WERI-Rb-1 (cell line): ENCODE results near the gene TMEM128.

Experiments
- DNase-seq: peaks from one replicate; pipeline ENCODE4 v3.0.0-alpha.2; 2020
- H3K27ac ChIP-seq: fragments of 250-450 bp; sonication (Bioruptor Pico); 2 replicates; pipeline ENCODE4 v1.5.1; 2020; ENCODE audit warnings: mild to moderate bottlenecking, moderate library complexity
- H3K27me3 ChIP-seq: fragments of 250-450 bp; sonication (Bioruptor Pico); 2 replicates; pipeline ENCODE4 v1.5.1; 2021; ENCODE audit warnings: mild to moderate bottlenecking, low read depth, moderate library complexity; ENCODE audit not compliant: insufficient read depth, severe bottlenecking
- H3K36me3 ChIP-seq: fragments of 250-450 bp; sonication (Bioruptor Pico); 2 replicates; pipeline ENCODE4 v1.5.1; 2020; ENCODE audit warnings: mild to moderate bottlenecking, moderate library complexity
- H3K4me3 ChIP-seq: 2 replicates; pipeline ENCODE4 v1.5.1; 2011; ENCODE audit warnings: low read depth, mild to moderate bottlenecking, control low read depth, low read length
- H3K9me3 ChIP-seq: fragments of 250-450 bp; sonication (Bioruptor Pico); 2 replicates; pipeline ENCODE4 v1.5.1; 2021; ENCODE audit warnings: mild to moderate bottlenecking, moderate library complexity; ENCODE audit not compliant: severe bottlenecking
- CTCF ChIP-seq: IDR thresholded peaks from 2 replicates; pipeline ENCODE4 v1.5.1; 2011; ENCODE audit warnings: low read depth, mild to moderate bottlenecking, control low read depth, inconsistent platforms, low read length

Gene TMEM128

GRCh38 chr4:4289055-4289454 lies 41.0 kb upstream of the TMEM128 start:
- peaks cover 5% of the 10 kb centered on the region for H3K9me3 ChIP-seq
- peaks cover 25% of the 10 kb centered on the region for H3K36me3 ChIP-seq
- no peak overlapping the region for H3K27ac ChIP-seq
- no peaks in the 10 kb centered on the region for H3K27me3 ChIP-seq
- DNase-seq: no peak
- TF ChIP-seq CTCF: no peak
- H3K4me3 ChIP-seq: peak overlapping the region; percentile 93

GRCh38 chr4:4288098-4288497 lies 40.1 kb upstream of the TMEM128 start:
- no peaks in the 10 kb centered on the region for H3K27me3 ChIP-seq
- no peak for DNase-seq
- H3K27ac ChIP-seq: no peak overlapping the region
- TF ChIP-seq CTCF: no peak
- H3K4me3 ChIP-seq: no peak overlapping the region
- H3K36me3 ChIP-seq: peaks cover 31% of the 10 kb centered on the region
- peaks cover 5% of the 10 kb centered on the region for H3K9me3 ChIP-seq

GRCh38 chr4:4284827-4285618 lies 37.0 kb upstream of the TMEM128 start:
- no peak for DNase-seq
- H3K36me3 ChIP-seq: peaks cover 62% of the 10 kb centered on the region

DNA sequence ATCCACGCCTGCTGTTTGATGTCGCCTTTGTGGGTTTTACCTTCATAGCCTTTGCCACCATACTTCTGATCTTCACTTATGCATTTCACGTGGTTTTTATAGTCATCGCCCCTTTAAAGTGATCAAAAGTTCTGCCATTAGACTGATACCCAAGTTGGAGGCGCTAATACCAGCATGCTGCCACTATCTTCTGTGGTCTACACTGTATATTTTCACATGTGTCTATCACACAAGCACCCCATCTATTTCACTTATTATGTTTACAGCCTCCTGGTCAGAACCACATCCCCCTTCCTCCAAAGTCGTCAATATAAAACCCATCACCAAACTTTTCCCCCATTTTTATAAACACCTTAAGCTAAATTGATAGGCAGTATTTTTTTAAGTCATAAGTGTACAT lies 33.8 kb upstream of the TMEM128 start:
- Histone ChIP-seq H3K27me3 (no peaks in the 10 kb centered on the region), H3K36me3 (peaks cover 85% of the 10 kb centered on the region), H3K4me3 (no peak overlapping the region), H3K27ac (no peak overlapping the region), H3K9me3 (no peaks in the 10 kb centered on the region)
- DNase-seq: no peak
- no peak for TF ChIP-seq CTCF

More at GRCh38 chr4:4284827-4285618, 37.0 kb upstream of the TMEM128 start:
- no peak overlapping the region for H3K4me3 ChIP-seq
- no peak for TF ChIP-seq CTCF
- peaks cover 5% of the 10 kb centered on the region for H3K9me3 ChIP-seq
- no peak overlapping the region for H3K27ac ChIP-seq
- no peaks in the 10 kb centered on the region for H3K27me3 ChIP-seq

DNA sequence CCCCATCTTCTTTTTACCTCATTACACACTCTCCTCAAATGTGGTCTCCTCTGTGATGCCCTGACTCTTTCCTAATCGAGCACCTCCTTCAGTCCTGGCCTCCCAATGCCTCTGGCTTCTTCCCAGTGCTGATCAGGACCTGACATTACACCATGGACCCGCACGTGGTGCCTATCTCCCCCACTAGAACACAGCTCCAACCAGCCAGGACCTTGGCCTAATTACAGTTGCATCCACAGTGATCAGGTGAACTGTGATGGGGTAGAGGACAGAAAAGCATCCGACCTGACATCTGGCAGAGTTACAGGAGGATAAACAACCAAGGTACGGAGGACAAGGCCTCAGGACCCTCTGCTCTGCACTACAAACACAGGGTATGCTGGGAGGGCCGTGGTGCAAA lies 29.5 kb upstream of the TMEM128 start:
- Histone ChIP-seq H3K27me3 (no peaks in the 10 kb centered on the region), H3K27ac (no peak overlapping the region), H3K4me3 (no peak overlapping the region), H3K9me3 (no peaks in the 10 kb centered on the region), H3K36me3 (peaks cover 86% of the 10 kb centered on the region)
- DNase-seq: no peak
- no peak for TF ChIP-seq CTCF

- TF ChIP-seq CTCF: no peak
- H3K27me3 ChIP-seq: no peaks in the 10 kb centered on the region
- no peaks in the 10 kb centered on the region for H3K9me3 ChIP-seq
- no peak overlapping the region for H3K4me3 ChIP-seq
- no peak overlapping the region for H3K27ac ChIP-seq
- peaks cover 76% of the 10 kb centered on the region for H3K36me3 ChIP-seq
- no peak for DNase-seq
These were observed 26.2 kb upstream of the TMEM128 start for GRCh38 chr4:4274226-4274625.
